KG1 (cell line): ENCODE measurements around the gene CORO2B.

Experiments
- DNase-seq: peaks from one replicate; lab custom pipeline; 2025; lab: John Stamatoyannopoulos, UW

The CORO2B gene

GRCh38 chr15:68699881-68700454, 121.2 kb downstream of the CORO2B start:
- DNase-seq, result no peak

- DNase-seq, result no peak
Observed at GRCh38 chr15:68700455-68701123, 121.8 kb downstream of the CORO2B start.

- no peak for DNase-seq
Observed at GRCh38 chr15:68701886-68702285, 123.1 kb downstream of the CORO2B start.

GRCh38 chr15:68704496-68705021, 125.8 kb downstream of the CORO2B start:
- no peak for DNase-seq

GRCh38 chr15:68706256-68706655, 127.5 kb downstream of the CORO2B start:
- no peak for DNase-seq

GRCh38 chr15:68706931-68707330, 128.1 kb downstream of the CORO2B start:
- DNase-seq, result no peak

- no peak for DNase-seq
Observed at GRCh38 chr15:68707386-68707785, 128.6 kb downstream of the CORO2B start.

GRCh38 chr15:68709876-68710275, 131.1 kb downstream of the CORO2B start:
- no peak for DNase-seq

- no peak for DNase-seq
Observed at GRCh38 chr15:68710536-68710935, 131.7 kb downstream of the CORO2B start.

- DNase-seq, result no peak
Observed at GRCh38 chr15:68711406-68711805, 132.6 kb downstream of the CORO2B start.

- DNase-seq, result no peak
Observed at GRCh38 chr15:68712886-68713285, 134.1 kb downstream of the CORO2B start.

GRCh38 chr15:68713874-68714273, 135.1 kb downstream of the CORO2B start:
- DNase-seq, result no peak

- DNase-seq, result no peak
Observed at GRCh38 chr15:68715111-68715510, 136.3 kb downstream of the CORO2B start.

GRCh38 chr15:68717951-68718350, 139.2 kb downstream of the CORO2B start:
- no peak for DNase-seq

- DNase-seq, result no peak
Observed at GRCh38 chr15:68718468-68718867, 139.7 kb downstream of the CORO2B start.

GRCh38 chr15:68719051-68719450, 140.3 kb downstream of the CORO2B start:
- no peak for DNase-seq

- no peak for DNase-seq
Observed at GRCh38 chr15:68719672-68720071, 140.9 kb downstream of the CORO2B start.

GRCh38 chr15:68721886-68722285, 143.1 kb downstream of the CORO2B start:
- DNase-seq, result no peak

- DNase-seq, result no peak
Observed at GRCh38 chr15:68725736-68726135, 146.9 kb downstream of the CORO2B start.

- no peak for DNase-seq
Observed at GRCh38 chr15:68726246-68726645, 147.5 kb downstream of the CORO2B start.

- DNase-seq, result no peak
Observed at GRCh38 chr15:68729789-68730411, 151.1 kb downstream of the CORO2B start.

GRCh38 chr15:68730471-68730919, 151.7 kb downstream of the CORO2B start:
- no peak for DNase-seq
